Fibroblast of skin of right quadriceps (primary cell): Measurements from ENCODE around the gene SVIL.
"Not testable (repeated sequence)": the region's sequence is repeated elsewhere in the genome, so short reads cannot be mapped to it uniquely, and the experiment has no call there.

Source experiments
- DNase-seq: peaks from one replicate; pipeline ENCODE4 v3.0.0-alpha.2; 2013

Gene SVIL

DNA sequence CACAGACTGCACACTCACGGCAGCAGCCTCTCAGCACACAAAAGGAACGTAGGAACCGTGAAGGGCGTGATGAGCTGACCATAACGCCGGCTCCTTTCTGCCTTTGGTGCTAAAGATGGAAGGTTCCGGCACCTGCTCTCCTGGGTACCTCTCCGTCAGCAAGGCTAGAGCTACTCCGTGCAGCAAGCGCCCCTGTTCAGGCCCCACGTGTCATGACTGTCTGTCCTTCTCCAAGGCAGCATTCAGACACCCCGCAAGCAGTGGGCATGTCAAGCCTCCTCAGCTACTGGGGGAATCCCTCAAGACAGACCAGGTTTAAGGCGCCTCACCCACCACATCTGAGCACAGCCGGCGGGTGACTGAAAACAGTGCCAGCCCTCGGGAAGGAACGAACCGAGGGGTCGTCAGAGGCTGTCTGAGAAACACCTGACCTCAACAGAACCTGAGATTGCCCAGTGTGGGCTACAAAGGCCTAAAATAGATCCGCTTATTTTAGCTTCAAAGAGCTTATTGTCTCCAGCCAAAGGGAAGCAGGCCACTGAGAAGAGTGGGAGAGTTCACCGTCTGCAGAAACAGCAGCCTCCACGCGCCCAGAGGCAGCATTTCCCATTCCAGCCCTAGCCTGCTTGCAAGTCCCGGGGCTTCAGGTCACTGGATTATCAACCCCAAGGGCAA lies 124.2 kb downstream of the SVIL start:
- DNase-seq = not testable (repeated sequence)

DNA sequence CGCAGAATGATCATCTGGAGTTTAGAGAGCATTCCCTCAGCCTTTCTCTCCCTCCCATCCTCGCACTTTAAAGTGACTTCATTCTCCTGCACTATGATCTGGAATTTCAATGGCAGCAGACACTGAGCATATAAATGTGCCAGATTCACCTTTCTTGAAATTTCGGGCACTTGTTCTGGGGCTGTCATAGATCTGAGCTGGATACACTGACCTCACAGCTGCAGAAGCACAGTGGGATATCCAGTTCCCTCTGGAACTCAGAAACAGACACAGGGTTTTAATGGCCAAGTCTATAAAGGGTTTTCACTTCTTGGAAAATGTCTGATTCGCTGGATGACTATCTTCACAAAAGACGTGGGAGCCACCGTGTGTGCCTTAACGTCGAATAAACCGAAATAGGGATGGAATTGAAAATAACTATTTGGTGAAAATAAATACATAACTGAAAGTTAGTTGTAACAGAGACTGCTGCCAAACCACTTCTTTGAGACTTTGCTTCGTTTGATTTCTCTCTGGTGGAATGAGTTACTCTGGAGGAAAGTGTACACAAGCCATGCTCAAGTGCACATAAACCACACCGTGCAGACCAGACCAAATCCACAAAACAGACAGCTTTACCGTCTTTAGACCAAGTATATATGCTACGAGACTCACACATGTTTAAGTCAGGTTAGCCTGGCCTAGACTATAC lies 126.1 kb downstream of the SVIL start:
- DNase-seq = no peak

DNA sequence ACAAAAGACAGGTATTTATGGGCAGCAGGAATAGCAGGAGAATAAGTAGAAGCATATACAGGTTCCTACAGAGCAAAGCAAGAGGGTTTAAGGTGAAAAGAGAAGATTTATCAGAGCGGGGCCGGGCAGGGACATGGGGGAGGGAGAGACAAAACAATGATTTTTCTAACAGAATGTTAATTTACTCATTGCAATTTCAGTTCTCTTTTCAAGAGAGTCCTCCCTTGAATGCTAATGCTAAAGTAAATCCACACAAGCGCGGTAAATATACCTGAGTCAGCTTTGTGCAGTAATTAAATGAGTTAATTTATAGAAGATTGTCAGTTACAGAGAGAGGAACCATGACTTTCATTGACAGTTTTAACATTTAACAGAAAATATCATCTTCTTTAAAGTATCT lies 127.0 kb downstream of the SVIL start:
- DNase-seq = not testable (repeated sequence)

DNA sequence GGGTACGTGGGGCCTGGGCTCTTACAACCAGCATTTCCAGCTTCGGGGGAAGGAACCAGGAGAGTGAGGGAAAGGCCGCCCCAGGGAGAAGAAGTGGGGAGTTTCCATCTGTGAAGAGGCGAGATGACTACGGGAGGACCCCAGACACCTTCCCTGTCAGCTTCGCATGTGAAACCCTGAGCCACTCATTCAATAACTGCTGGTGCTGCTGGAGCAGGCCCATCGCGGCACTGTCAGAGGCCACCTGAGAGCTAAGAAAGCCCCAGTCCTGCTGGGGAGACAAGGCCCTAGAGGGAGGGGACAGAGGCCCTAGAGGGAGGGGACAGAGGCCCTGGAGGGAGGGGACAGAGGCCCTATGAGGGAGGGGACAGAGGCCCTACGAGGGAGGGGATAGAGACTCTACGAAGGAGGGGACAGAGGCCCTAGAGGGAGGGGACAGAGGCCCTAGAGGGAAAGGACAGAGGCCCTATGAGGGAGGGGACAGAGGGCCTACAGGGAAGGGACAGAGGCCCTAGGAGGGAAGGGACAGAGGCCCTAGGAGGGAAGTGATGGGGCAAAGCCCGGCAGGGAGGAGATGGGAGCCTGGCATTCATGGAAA lies 128.3 kb downstream of the SVIL start:
- DNase-seq = not testable (repeated sequence)

DNA sequence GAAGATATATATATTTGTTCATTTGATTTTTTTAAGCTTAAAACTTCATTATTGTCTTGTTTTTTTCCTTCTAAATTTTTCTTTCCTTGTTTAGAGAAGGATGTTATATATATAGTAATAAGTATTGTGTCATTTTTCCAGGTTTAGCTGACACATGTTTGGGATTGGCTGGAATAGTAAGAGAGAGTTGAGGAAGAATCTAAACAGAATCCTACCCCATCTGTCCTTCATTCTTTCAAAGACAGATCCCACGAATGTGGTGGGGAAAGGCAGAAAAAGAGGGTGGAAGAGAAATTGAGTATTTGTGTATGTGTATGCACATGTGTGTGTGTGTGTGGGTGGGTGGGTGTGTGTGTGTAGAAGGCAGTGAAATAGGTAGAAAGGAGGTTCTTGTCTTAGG lies 132.4 kb downstream of the SVIL start:
- DNase-seq = no peak

DNA sequence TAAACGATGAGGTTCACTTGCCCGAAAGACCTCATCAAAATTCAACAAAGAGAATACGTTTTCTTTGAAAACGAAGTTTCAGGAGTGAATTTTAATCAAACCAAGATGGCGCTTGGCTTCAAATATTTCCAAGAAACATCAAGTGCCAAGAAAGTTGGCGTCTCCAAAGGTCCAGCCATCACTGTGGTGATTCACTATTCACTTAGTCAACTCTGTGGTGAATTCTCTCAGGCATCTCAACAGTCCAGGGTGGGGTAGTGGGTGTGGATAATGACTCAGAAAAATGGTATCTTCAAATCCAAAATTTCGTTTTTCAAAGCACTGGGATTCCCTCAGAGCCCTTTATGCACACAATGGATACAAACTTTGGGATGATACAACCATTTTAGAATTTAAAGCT lies 133.1 kb downstream of the SVIL start:
- peak; percentile 84 for DNase-seq

DNA sequence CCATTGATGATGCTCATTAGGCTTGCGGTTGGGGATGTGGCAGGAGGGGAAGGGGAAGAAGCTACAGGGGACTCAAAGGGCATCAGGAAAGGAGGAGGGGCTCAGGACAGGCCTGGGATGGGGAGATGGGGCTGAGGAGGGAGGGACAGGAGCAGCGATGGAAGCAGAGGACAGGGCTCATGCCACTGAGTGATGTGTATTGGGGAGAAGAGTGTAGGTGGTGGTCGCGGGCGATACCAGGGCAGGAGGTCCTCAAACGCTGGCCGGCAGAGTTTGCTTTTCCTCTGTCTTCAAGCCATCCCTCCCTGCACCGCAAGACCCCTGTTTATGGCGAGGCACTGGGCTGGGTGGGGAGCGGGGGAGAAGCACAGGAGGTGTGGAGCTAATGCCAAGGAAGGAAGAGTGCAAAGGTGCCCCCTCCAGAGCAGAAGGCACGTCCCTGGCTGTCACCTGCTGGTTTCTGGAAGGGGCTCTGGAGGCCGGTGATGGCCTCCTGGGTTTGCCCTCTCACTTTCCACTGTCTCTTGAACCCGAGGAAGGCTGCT lies 134.7 kb downstream of the SVIL start:
- DNase-seq = no peak

DNA sequence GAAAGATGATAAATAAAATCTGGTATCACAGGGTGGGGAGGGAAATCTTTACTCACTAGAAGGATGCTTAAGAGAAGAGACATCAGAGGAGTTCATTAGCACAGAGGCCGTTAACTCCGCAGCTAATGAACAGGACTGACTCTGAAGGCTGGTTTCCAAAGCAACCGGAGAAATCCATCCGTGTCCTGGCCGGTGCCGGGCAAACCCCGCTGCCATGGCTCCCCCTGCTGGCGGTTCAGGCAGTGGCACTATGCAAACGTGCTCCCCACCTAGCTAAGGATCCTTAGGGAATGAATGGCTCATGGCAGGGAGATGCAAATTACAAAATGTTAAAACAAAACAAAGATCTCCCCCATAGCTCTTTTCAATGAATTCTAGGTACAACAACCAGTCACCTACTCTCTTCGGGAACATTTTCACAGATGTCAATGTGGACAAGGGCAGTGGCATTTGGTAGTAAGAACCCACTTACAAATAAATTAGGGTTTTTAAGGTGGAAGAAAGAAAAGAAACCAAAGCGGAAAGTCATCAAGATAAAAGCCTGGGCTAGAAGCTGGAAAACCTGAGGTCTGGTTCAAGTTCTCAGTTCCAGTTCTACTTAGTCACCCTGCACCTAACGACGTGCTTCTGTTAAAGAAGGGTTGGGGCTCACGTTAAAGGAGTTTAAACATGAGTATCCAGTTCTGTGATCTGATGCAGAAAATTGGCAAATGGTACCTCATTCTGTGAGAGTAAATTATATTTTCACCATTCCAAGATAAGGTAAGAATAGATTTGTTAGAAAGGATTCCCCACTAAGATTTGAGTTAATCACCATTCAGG lies 138.2 kb downstream of the SVIL start:
- peak; percentile 60 for DNase-seq

DNA sequence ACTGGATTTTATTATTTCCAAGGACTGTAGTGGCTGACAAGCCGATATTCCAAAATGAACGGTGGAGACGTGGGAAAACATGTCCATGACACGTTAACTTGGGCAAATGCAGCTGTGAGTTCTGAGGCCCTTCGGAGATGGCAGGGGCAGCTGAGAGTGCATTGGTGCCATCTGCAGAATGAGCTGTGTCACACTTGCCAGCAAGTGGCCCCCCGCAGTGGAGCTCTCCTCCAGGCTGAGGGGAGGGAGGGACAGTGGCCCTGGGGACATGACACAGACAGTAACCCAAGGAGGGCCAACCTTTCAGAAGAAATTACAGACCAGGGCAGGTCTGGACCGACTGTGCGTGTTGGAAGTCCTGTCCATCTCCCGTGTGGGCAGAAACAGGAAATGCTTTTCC lies 139.4 kb downstream of the SVIL start:
- DNase-seq = no peak

DNA sequence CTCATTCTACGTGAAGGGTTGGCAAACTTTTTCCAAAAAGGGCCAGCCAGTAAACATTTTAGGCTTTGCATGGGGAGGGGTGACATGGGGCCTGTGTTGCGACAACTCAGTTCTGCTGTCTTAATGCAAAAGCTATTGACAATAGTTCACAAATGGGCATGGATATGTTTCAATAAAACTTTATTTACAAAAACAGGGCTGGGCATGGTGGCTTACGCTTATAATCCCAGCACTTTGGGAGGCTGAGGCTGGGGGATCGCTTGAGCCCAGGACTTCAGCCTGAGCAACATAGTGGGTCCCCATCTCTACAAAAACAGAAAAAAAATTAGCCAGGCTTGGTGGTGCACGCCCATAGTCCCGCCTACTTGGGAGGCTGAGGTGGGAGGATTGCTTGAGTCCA lies 141.1 kb downstream of the SVIL start:
- DNase-seq = no peak

DNA sequence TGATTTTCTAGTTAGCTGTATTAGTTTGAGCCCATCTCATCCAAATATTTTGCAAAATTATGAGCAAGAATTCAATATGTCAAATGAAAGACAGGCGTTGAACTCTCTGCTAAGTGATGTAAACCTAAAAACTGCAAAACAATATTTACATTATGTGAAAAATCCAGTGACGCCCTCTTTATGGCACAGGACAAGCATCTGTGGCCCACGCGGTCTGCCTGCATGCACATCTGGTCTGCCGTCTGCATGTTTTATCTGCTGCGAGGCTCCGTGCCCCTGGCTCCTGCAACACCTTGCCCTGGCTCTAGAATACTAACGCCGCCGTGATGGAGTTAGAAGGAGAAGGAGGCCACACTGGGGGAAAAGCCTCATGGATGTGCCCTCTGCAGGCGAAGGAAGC lies 142.0 kb downstream of the SVIL start:
- no peak for DNase-seq

DNA sequence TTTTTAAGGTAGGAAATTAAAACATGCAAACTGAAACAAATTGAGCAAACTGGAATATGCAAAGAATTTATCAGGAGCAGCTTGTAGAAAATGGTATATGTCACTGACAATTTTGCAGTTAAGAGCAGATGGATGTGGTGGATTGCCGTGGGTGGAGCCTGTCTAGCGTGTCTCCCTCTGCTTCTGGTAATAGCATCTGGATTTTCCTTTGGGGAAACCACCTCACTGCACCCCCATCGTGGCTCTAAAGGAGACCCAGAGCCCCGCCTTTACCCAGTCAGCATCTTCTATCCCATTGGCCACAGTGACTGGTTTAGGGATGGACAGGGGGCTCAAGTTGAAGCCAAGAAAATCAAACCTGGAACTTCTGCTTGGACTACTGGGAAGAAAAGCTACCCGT lies 142.9 kb downstream of the SVIL start:
- DNase-seq = no peak

DNA sequence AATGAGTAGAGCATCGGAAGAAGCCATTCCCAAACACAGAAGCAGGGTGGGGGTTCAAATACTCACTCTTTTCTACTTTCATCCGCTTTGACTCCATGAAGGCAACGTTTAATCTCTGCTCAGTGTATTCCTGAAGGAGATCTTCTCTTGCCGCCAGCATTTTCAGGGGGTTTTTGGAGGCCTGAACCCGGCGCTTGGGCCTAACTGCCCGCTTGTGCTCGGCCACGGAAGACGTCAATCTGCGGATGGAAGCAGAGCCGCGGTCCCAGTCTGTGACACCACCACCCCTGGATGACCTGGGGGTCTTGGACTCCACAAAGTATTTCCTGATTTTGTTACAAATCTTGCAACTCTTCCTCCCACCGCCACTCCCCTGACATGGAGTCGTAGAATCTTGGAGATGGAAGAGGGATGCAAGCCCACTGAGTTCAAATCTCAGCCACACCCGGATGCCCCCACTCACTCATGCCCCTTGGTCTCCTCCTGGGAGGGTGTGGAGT lies 143.9 kb downstream of the SVIL start:
- DNase-seq = not testable (repeated sequence)

DNA sequence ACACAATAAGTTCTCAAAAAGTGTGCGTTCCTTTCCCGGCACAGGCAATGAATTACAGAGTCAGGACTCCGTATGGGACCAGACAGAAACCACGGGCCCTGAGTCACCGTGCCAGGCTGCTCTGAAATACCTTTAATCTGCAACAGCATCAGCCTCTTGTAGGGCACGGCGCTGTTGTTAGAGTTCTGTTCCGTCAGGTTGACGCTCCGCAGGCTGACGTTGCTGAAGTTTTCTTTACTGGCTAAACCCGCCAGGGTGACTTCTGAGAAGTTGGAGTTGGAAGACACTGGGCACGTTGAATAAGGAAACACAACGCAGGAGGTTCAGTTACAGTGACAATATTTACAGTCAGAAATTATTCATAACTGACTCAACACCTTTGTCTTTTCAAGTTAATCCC lies 146.3 kb downstream of the SVIL start:
- not testable (repeated sequence) for DNase-seq

DNA sequence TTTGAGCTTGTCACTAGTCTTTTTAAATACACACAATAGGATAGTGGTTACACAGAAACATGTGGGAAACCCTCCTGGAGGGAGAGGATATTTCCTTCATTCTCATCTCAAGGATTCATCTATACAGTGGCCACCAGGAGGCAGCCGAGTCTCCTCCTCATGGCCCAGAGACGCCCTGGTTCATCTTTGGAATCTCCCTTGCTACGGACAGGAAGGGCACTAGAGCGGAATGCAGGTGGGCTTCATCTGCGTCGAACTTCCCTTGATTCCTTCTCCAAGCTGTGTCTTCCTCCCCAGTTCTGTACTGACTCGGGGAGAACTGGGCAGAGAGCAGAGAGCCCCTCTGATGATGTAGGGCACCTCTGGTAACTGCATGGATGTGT lies 146.9 kb downstream of the SVIL start:
- DNase-seq = not testable (repeated sequence)

DNA sequence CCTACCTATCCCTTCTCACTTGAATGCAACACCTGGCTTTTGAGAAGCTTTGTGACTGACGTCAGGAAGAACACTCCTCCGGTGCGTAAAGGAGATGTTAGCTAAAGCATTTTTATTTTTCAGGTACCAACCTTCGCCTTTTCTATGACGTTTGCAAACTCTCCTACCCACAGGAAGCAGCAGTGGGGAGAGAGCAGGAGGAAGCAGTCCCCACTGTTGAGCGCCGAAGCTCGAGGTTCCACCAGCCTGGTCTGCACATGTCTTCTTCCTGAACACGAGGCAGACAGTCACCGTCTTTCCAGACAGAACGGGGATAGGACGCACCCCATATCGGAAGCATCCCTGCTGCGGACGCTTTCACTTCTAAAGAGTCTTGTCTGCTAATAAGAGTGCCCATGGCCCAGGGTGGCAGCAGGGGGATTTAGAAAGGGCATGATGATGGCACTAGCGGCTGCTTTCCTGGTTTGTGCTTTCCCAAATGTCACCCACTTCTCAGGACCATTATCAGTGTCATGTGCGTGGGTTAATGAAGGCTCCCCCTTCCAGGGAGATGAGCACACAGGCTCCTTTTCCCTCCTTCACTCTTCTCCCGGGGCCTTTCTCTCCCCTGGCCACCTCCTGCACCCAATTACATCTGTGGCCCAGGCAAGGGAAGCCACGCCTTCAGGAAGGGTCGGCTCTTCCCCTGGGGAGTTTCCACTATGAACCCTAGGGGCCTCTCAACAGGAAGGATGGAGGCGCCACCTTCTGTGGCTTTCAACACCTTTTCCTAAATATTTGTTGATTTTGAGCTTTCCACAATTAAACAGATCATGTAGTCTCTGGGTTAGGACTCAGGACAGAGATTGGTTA lies 147.5 kb downstream of the SVIL start:
- not testable (repeated sequence) for DNase-seq

DNA sequence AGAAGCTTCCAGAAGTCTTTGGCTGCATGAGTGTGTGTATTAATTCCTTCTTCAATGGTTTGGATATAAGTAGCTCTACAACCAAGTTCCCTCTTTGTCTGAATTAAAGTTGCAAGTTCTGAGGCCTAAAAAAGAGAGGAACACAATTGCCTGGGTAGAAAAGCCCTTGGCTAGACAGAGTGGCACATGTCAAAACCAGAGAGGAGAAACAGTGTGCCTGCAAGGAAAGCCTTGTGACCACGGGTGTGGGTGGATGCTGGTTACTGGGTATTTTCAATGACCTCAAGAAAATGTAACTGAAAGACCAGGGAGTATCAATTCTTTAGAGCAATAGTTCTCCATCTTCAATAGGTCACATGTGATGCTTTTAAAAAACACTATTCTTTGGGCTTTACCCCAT lies 148.3 kb downstream of the SVIL start:
- DNase-seq = no peak

DNA sequence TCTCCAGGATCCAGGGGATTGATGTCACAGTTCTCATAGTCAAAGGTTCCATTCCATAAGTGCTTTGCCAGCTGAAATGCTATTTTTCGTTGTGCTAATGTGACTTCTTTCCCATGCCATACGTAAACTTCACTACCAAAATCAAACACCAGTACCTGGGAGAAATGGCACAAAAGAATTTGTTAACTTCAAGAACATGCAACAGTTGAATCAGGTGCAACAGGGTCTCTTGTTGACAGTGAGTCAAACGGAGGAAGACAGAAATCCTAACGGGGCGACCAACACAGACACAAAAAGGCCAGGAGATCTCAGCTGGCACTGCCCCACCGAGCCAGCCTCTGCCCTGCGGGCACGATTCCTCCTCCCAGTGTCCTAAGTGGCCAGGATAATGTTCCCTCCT lies 150.1 kb downstream of the SVIL start:
- DNase-seq = not testable (repeated sequence)

DNA sequence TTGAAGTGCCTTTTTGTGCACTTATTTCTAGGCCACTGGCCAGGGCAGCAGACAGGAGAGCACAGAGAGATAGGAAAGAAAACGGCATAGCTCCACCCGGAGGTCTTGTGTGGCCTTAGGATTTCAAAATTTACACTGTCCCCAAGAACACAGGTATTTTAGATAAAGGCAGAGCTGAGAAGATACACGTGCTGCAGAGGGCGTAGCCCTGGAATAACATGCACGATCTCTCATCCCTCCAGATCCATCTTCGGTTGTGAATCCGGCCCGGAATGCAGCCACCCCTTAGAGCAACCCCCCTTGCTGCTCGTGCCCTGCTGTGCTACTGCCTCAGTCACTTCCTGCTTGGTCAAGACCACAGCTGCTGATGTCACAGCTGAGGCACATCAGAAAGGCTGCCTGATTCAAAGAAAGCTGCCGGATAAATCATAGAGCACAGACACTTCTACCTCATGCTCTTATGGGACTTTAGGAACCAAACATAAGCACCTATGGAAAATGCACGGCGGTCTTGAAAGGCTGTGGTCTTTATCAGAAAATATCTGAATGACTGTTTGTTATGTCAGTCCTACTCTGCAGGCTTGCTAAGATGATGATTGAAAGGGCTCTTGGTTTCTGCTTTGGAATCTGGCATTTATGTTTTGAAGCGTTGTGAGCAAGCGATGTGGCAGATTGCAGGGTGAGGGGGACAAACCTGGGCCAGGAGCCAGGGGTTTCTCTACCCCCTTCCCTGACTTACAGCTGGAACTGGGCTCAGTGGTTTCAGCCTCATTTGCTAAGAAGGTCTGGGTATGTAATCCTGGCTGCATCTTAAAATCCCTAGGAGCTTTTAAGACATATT lies 152.0 kb downstream of the SVIL start:
- DNase-seq = peak; percentile 84

DNA sequence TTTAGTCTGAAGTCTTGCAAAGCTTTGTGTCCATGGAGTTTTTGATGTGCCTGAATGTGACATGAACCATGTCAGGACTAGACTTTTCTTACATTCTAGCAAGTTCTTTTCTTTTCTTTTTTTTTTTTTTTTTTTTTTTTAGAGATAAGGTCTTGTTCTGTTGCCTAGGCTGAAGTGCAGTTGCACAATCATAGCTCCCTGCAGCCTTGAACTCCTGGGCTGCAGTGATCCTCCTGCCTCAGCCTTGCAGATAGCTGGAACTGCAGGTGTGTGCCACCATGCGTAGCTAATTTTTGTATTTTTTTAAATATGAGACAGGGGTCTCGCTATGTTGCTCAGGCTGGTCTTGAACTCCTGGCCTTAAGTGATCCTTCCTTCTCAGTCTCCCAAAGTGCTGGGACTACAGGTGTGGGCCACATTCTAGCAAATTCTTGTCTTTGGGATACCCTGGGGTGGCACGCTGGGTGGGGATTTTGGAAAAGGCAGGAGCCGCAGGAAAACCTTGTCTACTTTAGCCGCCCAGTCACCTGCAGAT lies 152.8 kb downstream of the SVIL start:
- no peak for DNase-seq
